Smooth muscle cell of bladder (primary cell): Measurements from ENCODE around the gene SRSF12. TPM values are rescaled to one million over a fixed set of nuclear protein-coding genes. Genes with fewer than 3 reads are reported as not detected.

ENCODE experiments used
- total RNA-seq: library from RNA; depleted of rRNA; stranded (reverse); fragments of >200 nt; gene quantifications from 2 replicates; pipeline ENCODE4 v1.2.3, GENCODE V29; 2014

Gene SRSF12
- total RNA-seq, result 0.09 and 0.28 TPM in 2 replicates

GRCh38 chr6:89117211-89118108 is at the start of gene SRSF12:
TSS of gene SRSF12 (minus strand) at chr6:89118071. CDS start at chr6:89117887, 184 bp downstream.

GRCh38 chr6:89145956-89146717 is 28.3 kb upstream of the SRSF12 start, which contains the start of gene PM20D2:
TSS of gene PM20D2 (plus strand) at chr6:89146055. CDS start at chr6:89146145, 90 bp downstream.

DNA sequence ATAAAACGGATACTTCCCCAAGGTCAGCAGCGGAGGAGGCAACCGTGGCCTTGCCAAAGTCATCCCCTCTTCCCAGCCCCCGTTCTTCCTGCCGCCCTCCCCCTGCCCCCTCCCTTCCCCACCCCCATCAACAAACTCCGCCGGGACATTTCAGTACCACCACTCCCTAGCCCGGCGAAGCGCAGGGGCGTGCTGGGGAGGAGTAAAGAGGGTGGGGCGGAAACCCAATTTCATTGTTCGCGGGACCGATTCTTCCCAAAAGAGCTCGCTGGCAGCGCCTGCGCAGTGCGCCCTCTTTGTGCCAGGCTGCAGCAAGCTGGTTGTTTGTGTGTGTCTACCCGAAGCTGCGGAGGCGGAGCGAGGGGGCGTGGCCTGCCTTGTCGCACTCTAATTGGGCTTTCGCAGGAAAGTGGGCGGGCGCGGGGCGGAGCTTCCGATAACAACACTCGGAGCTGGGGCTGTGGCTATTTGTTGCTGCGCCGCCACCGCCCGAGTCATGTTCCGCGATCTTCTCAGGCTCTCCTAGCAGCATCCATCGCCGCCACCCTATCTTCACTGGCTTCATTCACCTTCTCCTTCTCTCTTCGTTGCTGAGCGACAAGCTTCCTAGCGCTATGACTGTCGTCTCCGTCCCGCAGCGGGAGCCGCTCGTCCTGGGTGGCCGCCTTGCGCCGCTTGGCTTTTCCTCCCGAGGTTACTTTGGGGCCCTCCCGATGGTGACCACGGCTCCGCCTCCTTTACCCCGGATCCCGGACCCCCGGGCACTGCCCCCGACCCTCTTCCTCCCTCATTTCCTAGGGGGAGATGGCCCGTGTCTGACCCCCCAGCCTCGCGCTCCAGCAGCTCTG is 37.4 kb downstream of the SRSF12 start, which contains the start of gene PNRC1:
Gene PNRC1, plus strand, starts transcription at position 471 of the 848 bp plus-strand sequence. Its CDS starts 144 bp downstream, at position 615.

Other genes starting within 250 kb of the SRSF12 start
- gene RNGTT, start 154.5 kb downstream of the SRSF12 start, total RNA-seq, result 13.5 and 14.4 TPM in 2 replicates
- gene PNRC1, start 37.3 kb downstream of the SRSF12 start, total RNA-seq, result 58.0 and 61.3 TPM in 2 replicates
- 1.8 and 2.0 TPM in 2 replicates for gene PM20D2, start 28.0 kb upstream of the SRSF12 start, total RNA-seq
- gene GABRR1, start 99.3 kb upstream of the SRSF12 start, total RNA-seq, result not detected in 2 replicates
- 0.09 and 0.14 TPM in 2 replicates for gene GABRR2, start 197.2 kb upstream of the SRSF12 start, total RNA-seq
- 26.3 and 30.0 TPM in 2 replicates for gene UBE2J1, start 234.7 kb upstream of the SRSF12 start, total RNA-seq